Loucy (cell line): Measurements from ENCODE around the gene TUBD1.

Experiments
- H2AFZ ChIP-seq: fragments of 200-600 bp; sonication (generic); 2 replicates; pipeline ENCODE4 v1.6.0; 2016; ENCODE audit warnings: antibody characterized with exemption, mild to moderate bottlenecking, low read length, moderate library complexity
- H3F3A ChIP-seq: fragments of 200-600 bp; 2 replicates; pipeline ENCODE4 v1.6.0; 2016; ENCODE audit warnings: antibody characterized with exemption, low read depth, mild to moderate bottlenecking
- H3K27me3 ChIP-seq: fragments of 200-600 bp; sonication (generic); 2 replicates; pipeline ENCODE4 v1.6.1; 2014; ENCODE audit warnings: low read length, mild to moderate bottlenecking; ENCODE audit not compliant: insufficient read depth, poor library complexity, severe bottlenecking
- H3K36me3 ChIP-seq: fragments of 200-600 bp; sonication (generic); 2 replicates; pipeline ENCODE4 v1.6.1; 2016; ENCODE audit warnings: low read length; ENCODE audit not compliant: insufficient read depth
- H3K4me1 ChIP-seq: fragments of 200-600 bp; sonication (generic); 2 replicates; pipeline ENCODE4 v1.5.1; 2014; ENCODE audit warnings: low read length, mild to moderate bottlenecking; ENCODE audit not compliant: insufficient read depth, poor library complexity, severe bottlenecking
- H3K4me2 ChIP-seq: fragments of 200-600 bp; sonication (generic); 2 replicates; pipeline ENCODE4 v1.6.0; 2014; ENCODE audit warnings: antibody characterized with exemption, low read length, low read depth, mild to moderate bottlenecking; ENCODE audit not compliant: poor library complexity, severe bottlenecking
- H3K4me3 ChIP-seq: fragments of 200-600 bp; sonication (generic); 2 replicates; pipeline ENCODE4 v1.5.1; 2014; ENCODE audit warnings: low read length, mild to moderate bottlenecking, mixed read lengths; ENCODE audit not compliant: poor library complexity, severe bottlenecking
- H3K79me2 ChIP-seq: fragments of 200-600 bp; sonication (generic); 2 replicates; pipeline ENCODE4 v1.6.1; 2014; ENCODE audit warnings: low read length; ENCODE audit not compliant: insufficient read depth
- H3K9ac ChIP-seq: fragments of 200-600 bp; sonication (generic); 2 replicates; pipeline ENCODE4 v1.6.0; 2014; ENCODE audit warnings: mild to moderate bottlenecking, low read depth, low read length, moderate library complexity; ENCODE audit not compliant: poor library complexity, severe bottlenecking
- H3K9me2 ChIP-seq: fragments of 200-600 bp; sonication (generic); replicated peaks from 2 replicates; pipeline ENCODE4 v1.6.1; 2016; ENCODE audit warnings: low read depth, low read length, mixed read lengths
- H3K9me3 ChIP-seq: fragments of 200-600 bp; sonication (generic); 2 replicates; pipeline ENCODE4 v1.6.1; 2014; ENCODE audit warnings: mild to moderate bottlenecking, antibody characterized with exemption, low read length, low read depth; ENCODE audit not compliant: insufficient read depth
- H4K20me1 ChIP-seq: fragments of 200-600 bp; sonication (generic); 2 replicates; pipeline ENCODE4 v1.6.0; 2014; ENCODE audit warnings: antibody characterized with exemption, low read length, mild to moderate bottlenecking; ENCODE audit not compliant: insufficient read depth, poor library complexity, severe bottlenecking
- CTCF ChIP-seq: fragments of 200-600 bp; sonication (generic); conservative IDR thresholded peaks from 2 replicates; pipeline ENCODE4 v1.5.1; 2014; ENCODE audit warnings: mild to moderate bottlenecking, antibody characterized with exemption, low read length
- EZH2phosphoT487 ChIP-seq: fragments of 200-600 bp; IDR thresholded peaks from 2 replicates; pipeline ENCODE4 v1.6.1; 2018; ENCODE audit warnings: antibody characterized with exemption, mild to moderate bottlenecking, moderate library complexity, borderline replicate concordance

Gene TUBD1

DNA sequence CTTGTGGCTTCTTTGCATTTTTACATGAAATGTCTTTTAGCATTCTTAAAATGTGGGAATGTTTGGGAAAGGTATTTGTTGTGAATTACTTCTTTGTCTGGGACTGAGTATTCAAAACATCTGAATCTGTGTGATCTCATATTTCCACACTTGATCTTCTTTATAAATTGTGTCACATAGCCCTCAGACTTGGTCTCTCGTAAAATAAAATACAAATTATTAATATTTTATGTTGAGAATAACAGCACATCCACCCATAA, 81.9 kb downstream of the TUBD1 start:
- H3K9me2 ChIP-seq = no peaks in the 10 kb centered on the region
- H3K4me2 ChIP-seq = no peak overlapping the region
- H3K36me3 ChIP-seq = peaks cover 25% of the 10 kb centered on the region
- TF ChIP-seq EZH2phosphoT487 = no peak
- TF ChIP-seq CTCF = no peak
- no peak overlapping the region for H3K9ac ChIP-seq
- H3K4me1 ChIP-seq = no peaks in the 10 kb centered on the region
- H3K27me3 ChIP-seq = no peaks in the 10 kb centered on the region
- no peaks in the 10 kb centered on the region for H3K9me3 ChIP-seq
- peaks cover 5% of the 10 kb centered on the region; the same call in 1 of the 2 replicates for H3F3A ChIP-seq
- no peak overlapping the region for H2AFZ ChIP-seq
- no peak overlapping the region for H3K4me3 ChIP-seq
- no peaks in the 10 kb centered on the region for H4K20me1 ChIP-seq
- H3K79me2 ChIP-seq = no peaks in the 10 kb centered on the region
